ENCODE measurements around the gene PTPN9.
"Not testable (repeated sequence)": the region's sequence is repeated elsewhere in the genome, so short reads cannot be mapped to it uniquely, and the experiment has no call there.

Gene PTPN9

DNA sequence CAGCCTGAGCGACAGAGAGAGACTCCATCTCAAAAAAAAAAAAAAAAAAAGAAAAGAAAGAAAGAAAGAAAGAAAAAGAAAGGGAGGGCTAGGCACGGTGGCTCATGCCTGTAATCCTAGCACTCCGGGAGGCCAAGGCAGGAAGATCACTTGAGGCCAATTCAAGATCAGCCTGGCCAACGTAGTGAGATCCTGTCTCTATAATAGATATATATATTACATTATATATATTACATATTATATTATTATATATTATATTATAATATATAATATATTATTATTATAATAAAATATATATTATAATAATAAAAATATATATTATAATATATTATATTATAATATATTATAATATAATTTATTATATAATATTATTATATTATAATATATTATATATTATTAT lies 48.9 kb downstream of the PTPN9 start:
- DNase-seq: no peak

DNA sequence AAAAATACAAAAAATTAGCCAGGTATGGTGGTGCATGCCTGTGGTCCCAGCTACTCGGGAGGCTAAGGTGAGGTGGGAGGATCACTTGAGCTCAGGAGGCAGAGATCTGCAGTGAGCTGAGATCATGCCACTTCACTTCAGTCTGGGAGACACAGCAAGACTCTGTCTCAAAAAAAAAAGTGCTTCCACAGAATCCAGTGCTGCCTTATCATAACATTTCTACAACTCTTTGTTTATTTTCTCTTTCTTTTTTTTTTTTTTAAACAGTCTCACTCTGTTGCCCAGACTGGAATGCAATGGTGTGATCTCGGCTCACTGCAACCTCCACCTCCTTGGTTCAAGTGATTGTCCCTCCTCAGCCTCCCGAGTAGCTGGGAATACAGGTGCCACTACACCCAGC lies 53.4 kb downstream of the PTPN9 start:
- not testable (repeated sequence) for DNase-seq

DNA sequence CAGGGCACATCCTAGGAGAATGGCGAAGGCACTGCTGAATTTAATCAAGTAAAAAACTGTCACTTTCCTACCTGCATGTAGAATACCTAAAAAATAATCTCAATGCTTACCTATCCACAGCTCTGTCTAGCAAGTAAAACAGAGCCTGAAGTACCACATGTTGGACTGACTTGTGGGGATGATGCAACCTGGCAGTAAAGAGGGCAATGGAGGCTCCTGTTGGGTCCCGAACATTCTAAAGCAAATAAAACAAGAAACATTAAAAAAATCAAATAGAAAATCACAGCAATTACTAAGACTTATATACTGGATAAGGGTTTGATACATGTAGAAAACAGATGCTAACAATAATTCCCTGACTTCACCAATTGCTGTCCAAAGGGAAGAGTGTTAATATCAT lies 56.1 kb downstream of the PTPN9 start:
- DNase-seq: no peak

DNA sequence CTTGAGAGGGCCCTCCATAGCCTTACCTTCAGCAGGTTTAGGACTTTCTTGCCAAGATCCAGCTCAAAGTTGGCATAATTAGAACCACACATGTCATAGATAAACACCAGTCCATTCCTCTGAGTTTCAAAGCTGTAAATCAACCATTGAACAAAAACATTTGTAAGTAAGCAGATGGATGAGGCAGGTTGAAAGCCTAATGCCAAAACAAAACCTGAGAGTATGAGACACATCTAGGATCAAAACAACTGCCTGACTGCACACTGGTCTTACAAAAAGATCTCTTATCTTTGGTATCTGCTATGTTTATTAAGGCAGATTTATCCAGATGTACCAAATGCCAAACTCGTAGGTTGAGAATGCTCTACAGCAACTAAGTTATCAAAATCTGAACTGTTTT lies 61.9 kb downstream of the PTPN9 start:
- no peak for DNase-seq

DNA sequence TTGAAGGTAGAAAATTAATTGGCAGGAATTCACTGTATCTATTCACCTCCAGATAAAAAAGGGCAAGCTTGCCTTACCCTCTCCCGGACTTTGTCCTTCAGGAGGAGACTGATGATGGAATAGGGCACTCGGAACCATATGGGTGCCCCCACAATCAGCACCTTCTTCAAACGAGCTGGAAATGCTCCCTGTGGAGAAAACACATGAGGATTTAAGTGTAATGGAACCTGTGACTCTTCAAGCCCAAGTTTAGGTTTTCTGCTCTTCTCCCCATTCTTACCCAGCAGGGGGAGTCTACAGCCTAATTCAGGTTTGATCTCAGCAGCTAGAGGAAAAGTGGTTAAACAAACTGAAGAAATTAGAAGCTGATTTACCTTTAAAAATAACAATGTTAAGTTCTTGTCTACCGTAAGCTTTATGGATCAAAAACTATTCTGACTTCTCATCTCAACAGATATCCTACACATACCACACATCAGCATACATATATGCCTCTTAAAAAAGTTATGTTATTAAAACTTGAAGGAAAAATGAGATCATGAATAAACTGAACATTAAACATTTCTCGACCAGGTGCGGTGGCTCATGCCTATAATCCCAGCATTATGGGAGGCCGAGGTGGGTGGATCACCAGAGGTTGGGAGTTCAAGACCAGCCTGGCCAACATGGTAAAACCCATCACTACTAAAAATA lies 70.1 kb downstream of the PTPN9 start:
- peak; percentile 25 for DNase-seq

DNA sequence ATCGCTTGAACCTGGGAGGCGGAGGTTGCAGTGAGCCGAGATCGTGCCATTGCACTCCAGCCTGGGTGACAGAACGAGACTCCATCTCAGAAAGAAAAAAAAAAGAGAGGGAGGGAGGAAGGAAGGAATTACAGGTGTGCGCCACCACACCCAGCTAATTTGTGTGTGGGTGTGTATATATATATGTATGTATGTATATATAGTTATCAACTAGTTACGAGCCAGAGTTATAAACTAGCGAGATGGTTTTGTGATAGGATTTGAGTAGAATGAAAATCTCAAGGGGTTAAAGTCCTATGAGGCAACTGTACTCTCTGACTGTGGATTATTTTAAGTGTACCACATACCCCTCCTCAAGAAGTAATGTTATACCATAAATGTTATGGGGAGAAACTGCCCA lies 76.8 kb downstream of the PTPN9 start:
- DNase-seq: no peak

DNA sequence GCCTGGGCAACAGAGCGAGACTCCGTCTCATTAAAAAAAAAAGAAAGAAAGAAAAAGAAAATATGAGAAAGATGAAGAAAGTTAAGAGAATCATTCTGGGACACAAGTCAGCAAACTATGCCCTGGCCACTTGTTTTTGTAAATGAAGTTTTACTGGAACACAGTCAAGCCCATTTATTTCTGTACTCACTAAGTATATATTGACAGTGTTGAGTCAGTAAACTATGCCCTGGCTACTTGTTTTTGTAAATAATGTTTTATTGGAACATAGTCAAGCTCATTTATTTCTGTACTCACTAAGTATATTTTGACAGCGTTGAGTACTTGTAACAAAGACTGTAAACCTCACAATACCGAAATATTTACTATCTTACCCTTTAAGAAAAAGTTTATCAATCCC lies 85.4 kb downstream of the PTPN9 start:
- DNase-seq: no peak

DNA sequence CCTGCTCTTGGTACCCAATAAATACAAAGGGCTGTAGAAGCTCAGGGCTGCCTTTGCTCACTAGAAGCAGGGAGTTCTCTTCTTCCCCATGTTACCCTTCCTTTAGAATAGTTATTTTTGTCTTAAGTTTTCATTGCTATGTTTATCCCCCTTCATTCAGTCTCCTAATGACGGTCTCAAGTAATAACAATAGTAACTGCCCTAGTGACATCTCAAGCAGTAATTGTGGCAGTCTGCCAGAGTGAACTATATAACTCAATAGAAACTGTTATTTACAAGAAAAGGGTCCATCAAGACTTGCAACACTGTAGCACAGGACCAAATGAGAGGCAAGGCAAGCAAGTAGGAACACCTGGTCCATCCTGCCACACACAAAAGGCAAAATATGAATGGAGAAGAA lies 95.2 kb downstream of the PTPN9 start:
- DNase-seq: no peak

DNA sequence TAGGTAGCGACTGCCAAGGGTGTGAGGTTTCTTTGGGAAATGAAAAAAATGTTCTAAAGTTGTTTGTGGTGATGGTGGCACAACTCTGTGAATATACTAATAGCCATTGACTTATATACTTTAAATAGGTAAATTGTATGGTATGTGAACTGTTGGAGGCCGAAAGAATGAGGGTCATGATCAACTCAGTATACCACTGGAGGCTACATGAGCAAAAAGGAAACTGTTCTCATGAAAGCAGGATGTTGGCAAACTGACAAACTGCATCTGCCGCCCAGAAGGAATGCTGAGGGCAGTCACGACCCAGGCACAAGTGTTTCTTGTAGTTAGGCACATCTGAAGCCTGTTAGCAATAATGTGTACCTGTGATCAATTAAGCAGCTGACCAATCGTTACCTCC lies 95.6 kb downstream of the PTPN9 start:
- not testable (repeated sequence) for DNase-seq

DNA sequence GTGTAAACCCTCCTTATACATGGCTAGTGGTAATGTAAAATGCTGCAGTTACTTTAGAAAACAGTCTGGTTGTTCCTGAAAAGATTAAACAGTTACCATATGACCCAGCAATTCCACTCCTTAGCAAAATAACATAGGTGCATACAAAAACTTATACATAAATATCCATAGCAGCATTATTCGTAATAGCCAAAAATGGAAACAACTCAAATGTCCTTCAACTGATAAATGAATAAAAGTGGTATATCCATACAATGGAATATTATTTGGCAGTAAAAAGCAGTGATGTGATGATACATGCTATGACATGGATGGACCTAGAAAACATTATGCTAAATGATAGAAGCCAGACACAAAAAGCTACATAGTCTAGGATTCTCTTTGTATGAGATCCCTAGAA lies 96.0 kb downstream of the PTPN9 start:
- DNase-seq: no peak

DNA sequence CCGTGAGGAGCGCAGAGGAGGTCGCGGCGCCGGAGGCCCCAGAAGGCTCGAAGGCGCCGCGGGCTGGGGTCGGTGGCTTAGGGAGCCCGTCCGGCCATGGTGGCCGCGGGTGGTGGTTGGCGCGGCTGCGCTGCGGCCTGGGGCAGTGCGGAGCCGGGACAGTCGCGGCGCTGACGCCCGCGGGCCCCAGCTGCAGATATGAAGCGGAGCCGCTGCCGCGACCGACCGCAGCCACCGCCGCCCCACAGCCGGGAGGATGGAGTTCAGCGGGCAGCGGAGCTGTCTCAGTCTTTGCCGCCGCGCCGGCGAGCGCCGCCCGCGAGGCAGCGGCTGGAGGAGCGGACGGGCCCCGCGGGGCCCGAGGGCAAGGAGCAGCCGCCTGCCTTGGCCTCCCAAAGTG lies 98.7 kb downstream of the PTPN9 start:
- DNase-seq: not testable (repeated sequence)

DNA sequence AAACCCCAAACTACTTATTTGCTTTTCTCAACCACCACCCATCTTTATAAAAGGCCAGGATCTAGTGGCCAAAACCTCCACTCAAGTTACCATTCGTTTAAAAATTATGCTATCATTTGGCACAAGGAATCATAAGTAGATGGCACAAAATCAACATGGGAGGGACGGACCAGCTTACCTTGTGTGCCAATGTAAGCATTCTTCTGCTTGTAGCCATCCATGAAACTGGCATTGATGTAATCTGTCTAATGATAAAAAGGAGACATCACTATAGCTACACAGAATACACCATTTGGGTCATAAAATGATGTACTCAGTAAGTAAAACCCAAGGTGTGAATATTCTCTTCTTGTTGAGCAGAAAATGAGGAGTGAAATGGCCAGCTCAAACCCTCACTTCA lies 99.4 kb downstream of the PTPN9 start:
- no peak for DNase-seq

DNA sequence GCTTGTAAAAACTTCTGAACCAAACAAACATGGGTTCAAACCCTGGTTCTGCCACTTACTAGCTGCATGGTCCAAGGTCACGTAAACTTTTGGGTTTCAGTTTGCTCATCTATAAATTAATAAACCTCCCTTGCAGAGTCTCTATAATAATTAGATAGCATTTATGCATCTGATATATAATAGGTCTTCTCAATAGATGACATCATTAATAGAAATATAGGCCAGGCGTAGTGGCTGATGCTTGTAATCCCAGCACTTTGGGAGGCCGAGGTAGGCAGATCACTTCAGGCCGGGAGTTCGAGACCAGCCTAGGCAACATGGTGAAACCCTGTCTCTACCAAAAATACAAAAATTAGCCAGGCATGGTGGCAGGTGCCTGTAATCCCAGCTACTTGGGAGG lies 102.0 kb downstream of the PTPN9 start:
- DNase-seq: not testable (repeated sequence)

DNA sequence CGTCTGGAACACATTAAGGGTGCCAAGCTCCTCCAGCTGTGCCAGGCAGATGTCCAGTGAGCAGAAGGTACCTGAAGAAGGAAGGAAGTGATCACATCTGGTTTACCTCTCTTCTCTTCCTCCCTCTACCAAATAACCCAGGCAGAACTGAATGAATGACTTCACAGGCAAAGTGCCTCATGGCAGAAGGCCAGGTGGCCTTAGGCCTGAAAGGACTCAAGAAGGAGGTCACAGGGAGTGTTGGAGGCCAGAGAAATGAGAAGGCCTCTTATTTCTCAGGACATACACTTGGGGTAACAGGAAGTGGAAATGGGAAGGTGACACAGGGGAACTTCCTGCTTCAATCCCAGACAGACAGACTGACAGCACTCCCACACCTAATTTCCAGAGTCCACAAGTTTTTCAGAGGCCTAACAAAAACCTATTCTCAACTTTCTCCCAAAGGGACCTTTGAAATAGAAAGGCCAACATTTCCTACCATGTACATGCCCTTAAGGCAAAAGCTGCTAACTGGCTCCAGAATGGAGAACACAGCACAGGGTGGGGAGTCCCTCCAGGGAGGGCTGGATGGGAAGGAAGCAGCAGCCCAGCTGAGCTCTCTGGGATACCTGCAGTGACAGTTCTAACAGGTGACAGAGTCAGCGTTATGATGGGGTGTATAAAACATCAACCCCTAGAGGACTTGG lies 110.1 kb downstream of the PTPN9 start:
- peak; percentile 10 for DNase-seq

DNA sequence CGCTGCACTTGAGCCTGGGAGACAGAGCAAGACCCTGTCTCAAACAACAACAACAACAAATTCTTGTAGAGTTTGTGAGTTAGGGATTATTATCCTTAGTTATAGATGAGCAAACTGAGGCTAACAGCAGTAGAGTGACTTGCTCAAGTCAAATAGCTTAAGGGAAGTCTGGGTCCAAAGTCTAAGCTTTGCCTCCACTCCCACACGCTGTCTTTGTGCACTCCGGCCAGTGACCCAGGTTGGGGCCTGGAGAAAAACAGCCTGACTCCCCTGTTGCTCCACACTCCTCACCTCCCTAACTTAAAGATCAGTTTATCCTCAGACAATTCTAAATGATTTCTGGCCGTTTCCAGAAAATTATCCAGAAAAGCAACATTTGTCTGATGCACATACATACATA lies 118.5 kb downstream of the PTPN9 start:
- DNase-seq: no peak

DNA sequence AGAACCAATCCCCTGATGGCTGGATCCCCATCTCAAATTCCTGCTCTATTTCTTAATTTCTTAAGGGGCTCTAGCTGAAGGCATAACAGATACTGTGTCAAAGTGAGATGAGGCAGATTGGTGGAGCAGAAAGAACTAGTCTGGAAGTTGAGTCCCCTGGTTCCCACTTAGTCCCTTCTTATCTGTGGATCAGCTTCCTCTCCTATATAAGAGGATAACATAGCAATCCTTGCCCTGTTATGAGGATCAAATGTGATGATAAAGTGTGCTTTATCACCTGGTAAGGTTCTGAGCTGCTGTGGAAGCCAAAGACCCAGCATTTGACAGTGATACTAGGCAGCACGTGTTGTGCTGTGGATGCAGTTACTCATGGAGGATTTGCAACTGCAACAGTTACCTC lies 119.5 kb downstream of the PTPN9 start:
- DNase-seq: no peak

DNA sequence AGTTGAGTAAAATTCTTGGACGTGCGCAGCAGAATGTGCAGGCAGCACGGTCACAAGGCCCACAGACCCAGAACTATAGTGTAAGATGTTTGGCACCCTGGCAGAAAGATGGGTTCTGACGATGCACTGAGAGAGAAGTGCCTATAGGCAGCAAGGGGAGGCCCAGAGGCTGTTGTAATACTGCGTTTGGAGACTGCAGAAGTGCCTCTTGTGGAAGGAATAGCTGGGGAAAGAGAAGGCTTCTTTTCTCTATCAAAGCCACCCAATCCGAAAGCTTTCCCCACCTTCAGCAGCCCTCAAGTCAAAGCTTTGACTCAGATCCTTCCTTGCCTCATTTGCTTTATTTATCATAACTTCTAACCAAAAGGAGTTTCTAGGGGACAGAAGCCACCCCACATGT lies 122.4 kb downstream of the PTPN9 start:
- peak; percentile 17 for DNase-seq

DNA sequence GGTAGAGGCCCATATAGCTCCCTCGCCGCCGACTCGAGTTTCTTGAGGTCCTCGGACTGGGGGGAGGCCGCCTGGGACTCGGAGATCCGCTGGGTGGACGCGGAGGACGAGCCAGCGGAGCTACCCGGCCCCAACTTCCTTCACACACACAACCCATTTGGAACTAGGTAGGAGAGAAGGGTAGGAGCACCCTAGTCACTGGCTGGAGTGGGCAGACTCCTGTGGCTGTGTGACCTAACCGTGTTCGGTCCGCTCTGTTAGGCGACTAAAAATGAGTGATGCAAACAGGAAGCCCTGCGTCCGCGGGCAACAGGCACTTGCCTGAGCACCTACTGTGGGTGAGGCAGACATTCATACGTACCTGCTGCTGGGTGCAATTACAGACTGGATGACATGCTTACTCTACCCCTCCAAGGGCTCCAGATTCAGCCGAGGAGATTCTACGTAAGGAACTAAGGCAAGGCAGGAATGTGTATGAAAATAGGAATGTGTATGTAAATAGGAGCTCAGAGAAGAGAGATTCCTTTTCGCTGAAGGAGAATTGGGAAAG lies 123.1 kb downstream of the PTPN9 start:
- DNase-seq: peak; percentile 67

DNA sequence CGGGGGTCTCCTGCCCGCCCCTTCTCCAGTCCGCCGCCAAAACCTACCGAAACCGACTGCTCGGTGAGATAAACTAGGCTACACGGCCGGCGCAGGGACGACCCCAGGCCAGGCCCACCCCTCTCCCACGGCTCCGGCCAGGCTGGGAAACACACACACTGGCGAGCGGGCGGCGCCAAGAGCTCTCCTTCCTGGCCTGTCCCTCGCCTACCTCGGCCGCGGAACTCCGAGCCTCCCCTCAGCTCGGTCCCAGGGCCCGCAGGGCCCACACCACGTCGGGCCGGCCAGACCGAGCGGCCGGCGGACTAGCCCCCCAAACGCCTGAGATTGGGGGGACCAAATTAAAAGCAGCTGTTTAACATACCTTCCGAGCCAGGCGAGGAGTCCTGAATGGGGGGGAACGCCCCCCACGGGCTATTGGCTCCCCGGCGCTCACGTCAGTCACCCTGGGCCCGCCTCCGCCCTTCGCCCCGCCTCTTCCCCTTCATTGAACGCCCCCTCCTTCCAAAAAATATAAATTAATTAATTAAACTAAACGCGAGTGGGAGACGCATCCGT lies 123.6 kb downstream of the PTPN9 start:
- peak; percentile 84 for DNase-seq

DNA sequence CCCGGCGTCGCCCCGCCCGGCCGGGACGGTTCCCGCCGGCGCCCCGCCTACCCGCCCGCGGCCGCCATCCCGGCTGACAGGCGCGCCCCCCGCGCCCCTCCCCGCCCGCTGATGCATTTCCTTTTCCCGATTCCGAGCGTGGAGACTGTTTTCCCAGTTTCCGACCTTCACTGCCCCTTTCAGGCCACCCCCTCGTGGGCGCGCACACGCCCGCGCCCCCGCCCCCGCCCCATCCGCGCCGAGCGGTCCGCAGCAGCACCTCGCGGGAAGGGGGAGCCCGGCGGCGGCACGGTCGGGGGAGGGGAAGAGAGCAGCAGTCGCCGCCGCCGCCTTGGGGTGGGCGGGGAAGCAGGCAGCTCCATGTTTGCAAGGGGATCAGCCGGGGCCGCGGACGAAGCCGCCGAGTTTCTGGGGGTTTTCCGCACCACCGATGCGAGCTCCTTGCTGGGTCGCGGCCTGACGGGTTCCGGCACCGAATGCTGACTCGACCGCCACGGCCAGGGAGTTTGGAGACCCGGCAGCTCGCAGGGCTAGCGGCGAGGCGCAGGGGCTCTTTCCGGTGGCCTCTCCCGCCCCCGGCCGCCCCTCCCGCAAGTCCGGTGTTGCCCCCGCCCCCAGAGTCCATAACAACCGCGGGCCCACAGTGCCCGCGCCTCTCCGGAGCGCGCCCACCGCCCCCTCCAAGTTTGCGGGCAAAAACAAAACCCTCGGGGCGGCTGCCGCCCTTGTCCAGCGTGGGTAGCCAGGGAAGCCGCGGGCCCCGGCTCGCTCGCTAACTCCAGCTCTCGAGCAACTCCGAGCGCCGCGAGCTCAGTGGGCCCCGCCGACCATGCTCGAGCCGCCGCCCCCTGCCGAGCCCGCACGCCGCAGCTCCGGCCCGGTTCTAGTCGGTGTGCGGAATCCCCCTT lies 124.4 kb downstream of the PTPN9 start:
- DNase-seq: no peak

DNA sequence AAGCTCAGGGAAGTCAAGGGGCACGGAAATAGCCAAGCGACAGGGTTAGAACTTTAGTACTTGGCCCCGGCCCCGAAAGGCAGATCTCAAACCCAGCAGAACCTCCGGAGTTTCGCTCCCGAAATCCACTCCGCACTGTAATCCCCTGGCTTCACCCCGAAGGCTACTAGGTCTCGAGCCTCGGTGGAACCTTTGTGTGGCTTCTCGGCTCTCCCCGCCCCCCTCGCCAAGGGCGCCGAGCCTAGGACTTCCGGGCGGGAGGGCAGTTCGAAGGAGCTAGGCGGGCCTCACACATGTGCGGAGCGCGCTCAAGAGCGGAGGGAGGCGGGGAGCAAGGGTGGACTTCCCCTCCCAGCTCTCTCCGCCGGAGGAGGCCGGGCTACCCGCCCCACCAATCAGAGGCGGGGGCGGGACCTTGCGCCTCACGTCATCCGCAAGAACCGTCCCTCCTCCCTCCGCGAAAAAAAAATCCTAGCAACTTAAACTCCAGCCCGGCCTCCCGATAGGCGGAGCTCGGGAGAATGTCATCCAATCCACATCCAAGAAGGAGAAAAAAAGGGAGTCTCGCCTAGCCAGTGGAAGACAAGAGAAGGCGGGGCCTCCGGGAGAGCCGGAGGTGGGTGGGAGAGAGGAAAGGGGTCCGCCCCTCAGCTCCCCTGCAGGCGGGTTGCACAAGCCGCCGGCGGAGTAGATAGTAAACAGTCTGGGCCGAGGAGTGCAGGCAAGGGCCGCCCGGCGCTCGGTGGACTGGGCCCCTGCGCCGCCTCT lies 125.2 kb downstream of the PTPN9 start:
- peak; percentile 100 for DNase-seq

Measured in EL (cell line).